Measurements from ENCODE around the gene USP24.

- TF ChIP-seq POLR2AphosphoS5 (IDR thresholded peaks at IDR 0.05) (no peak), CTCF (IDR thresholded peaks at IDR 0.05) (no peak), POLR2A (IDR thresholded peaks at IDR 0.05) (no peak), EP300 (IDR thresholded peaks at IDR 0.05) (no peak)
These were observed 2.2 kb upstream of the USP24 start for GRCh38 chr1:55217226-55217986.
